OCI-LY1 (cell line): Measurements from ENCODE around the gene NUDCD3.

ENCODE experiments used
- EZH2 ChIP-seq: fragments of 200-600 bp; sonication (generic), shearing (Covaris generic); IDR thresholded peaks from 2 replicates; pipeline ENCODE4 v1.8.0; 2017; ENCODE audit warnings: borderline replicate concordance, mixed run types, mild to moderate bottlenecking, antibody characterized with exemption, low read length, moderate library complexity, mixed read lengths
- TF ChIP-seq, protein P1 (sequence below): fragments of 200-600 bp; sonication (generic), shearing (Covaris generic); IDR thresholded peaks from 2 replicates; pipeline ENCODE4 v1.5.1; 2017; ENCODE audit warnings: mild to moderate bottlenecking, antibody characterized with exemption, low read length, moderate library complexity, mixed read lengths

- TF ChIP-seq, protein P1, sequence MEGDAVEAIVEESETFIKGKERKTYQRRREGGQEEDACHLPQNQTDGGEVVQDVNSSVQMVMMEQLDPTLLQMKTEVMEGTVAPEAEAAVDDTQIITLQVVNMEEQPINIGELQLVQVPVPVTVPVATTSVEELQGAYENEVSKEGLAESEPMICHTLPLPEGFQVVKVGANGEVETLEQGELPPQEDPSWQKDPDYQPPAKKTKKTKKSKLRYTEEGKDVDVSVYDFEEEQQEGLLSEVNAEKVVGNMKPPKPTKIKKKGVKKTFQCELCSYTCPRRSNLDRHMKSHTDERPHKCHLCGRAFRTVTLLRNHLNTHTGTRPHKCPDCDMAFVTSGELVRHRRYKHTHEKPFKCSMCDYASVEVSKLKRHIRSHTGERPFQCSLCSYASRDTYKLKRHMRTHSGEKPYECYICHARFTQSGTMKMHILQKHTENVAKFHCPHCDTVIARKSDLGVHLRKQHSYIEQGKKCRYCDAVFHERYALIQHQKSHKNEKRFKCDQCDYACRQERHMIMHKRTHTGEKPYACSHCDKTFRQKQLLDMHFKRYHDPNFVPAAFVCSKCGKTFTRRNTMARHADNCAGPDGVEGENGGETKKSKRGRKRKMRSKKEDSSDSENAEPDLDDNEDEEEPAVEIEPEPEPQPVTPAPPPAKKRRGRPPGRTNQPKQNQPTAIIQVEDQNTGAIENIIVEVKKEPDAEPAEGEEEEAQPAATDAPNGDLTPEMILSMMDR: no peak
- no peak for TF ChIP-seq EZH2
Observed at GRCh38 chr7:44329888-44330287, 160.6 kb downstream of the NUDCD3 start.
